ENCODE measurements around the gene MAN2A2. TPM values are rescaled to one million over a fixed set of nuclear protein-coding genes. Genes with fewer than 3 reads are reported as not detected.
"Not testable (repeated sequence)": the region's sequence is repeated elsewhere in the genome, so short reads cannot be mapped to it uniquely, and the experiment has no call there.

MAN2A2 gene
- total RNA-seq, 1 donor from 2014 or later = 33.3 TPM

DNA sequence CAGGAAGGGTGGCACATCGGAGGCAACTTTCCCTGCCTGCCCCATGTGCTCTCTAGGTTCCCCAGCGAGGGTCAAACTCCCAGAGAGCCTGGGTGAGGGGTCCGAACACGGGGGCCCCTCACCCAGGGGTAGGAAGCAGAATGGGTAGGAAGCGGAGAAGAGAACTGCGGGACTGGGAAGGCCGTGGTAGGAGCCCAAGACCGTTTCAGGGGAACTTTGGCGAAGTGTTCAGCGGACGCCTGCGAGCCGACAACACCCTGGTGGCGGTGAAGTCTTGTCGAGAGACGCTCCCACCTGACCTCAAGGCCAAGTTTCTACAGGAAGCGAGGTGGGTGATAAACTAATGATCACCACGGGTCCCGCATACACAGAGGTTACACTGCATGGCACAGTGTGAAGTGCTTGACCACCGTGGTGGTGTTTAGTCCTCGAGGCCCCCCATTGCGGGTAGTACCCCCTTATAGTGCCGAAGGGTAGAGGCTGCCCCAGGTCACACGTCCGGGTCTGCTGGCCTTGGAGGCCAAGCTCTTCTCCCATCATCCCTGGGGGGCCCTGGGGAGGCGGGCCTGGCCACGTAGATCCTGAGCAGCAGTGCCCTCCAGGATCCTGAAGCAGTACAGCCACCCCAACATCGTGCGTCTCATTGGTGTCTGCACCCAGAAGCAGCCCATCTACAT, 10.5 kb upstream of the MAN2A2 start:
- H3K36me3 ChIP-seq (ENCODE audit: control insufficient read depth, insufficient read depth, low read length) = no peaks in the 10 kb centered on the region
- no peak for DNase-seq (ENCODE audit: low read depth)
- H3K27me3 ChIP-seq (ENCODE audit: control insufficient read depth, insufficient read depth, low read length) = no peaks in the 10 kb centered on the region
- TF ChIP-seq CTCF (IDR thresholded peaks at IDR 0.05; ENCODE audit: insufficient read depth, low read length, poor library complexity, severe bottlenecking) = no peak
- H3K4me3 ChIP-seq (ENCODE audit: low read depth, low read length) = no peak overlapping the region

- Histone ChIP-seq H3K27me3 (ENCODE audit: control insufficient read depth, insufficient read depth, low read length) (no peaks in the 10 kb centered on the region), H3K4me3 (ENCODE audit: low read depth, low read length) (no peak overlapping the region), H3K36me3 (ENCODE audit: control insufficient read depth, insufficient read depth, low read length) (no peaks in the 10 kb centered on the region)
- no peak for DNase-seq (ENCODE audit: low read depth)
- TF ChIP-seq CTCF (IDR thresholded peaks at IDR 0.05; ENCODE audit: insufficient read depth, low read length, poor library complexity, severe bottlenecking) = peak; percentile 18
Observed at GRCh38 chr15:90893175-90894090, 9.7 kb upstream of the MAN2A2 start.

GRCh38 chr15:90895571-90896117, 7.5 kb upstream of the MAN2A2 start:
- no peaks in the 10 kb centered on the region for H3K27me3 ChIP-seq (ENCODE audit: control insufficient read depth, insufficient read depth, low read length)

GRCh38 chr15:90897131-90897655, 5.9 kb upstream of the MAN2A2 start:
- not testable (repeated sequence) for H3K4me3 ChIP-seq (ENCODE audit: low read depth, low read length); DNase-seq (ENCODE audit: low read depth); H3K36me3 ChIP-seq (ENCODE audit: control insufficient read depth, insufficient read depth, low read length); H3K27me3 ChIP-seq (ENCODE audit: control insufficient read depth, insufficient read depth, low read length)

More at GRCh38 chr15:90895571-90896117, 7.5 kb upstream of the MAN2A2 start:
- Histone ChIP-seq H3K4me3 (ENCODE audit: low read depth, low read length) (no peak overlapping the region), H3K36me3 (ENCODE audit: control insufficient read depth, insufficient read depth, low read length) (no peaks in the 10 kb centered on the region)
- DNase-seq (ENCODE audit: low read depth) = no peak
- TF ChIP-seq CTCF (IDR thresholded peaks at IDR 0.05; ENCODE audit: insufficient read depth, low read length, poor library complexity, severe bottlenecking) = no peak

- no peak for DNase-seq (ENCODE audit: low read depth)
- TF ChIP-seq CTCF (IDR thresholded peaks at IDR 0.05; ENCODE audit: insufficient read depth, low read length, poor library complexity, severe bottlenecking) = no peak
- H3K27me3 ChIP-seq (ENCODE audit: control insufficient read depth, insufficient read depth, low read length) = no peaks in the 10 kb centered on the region
- H3K36me3 ChIP-seq (ENCODE audit: control insufficient read depth, insufficient read depth, low read length) = peaks cover 5% of the 10 kb centered on the region
- no peak overlapping the region for H3K4me3 ChIP-seq (ENCODE audit: low read depth, low read length)
Observed at GRCh38 chr15:90901175-90902039, 1.7 kb upstream of the MAN2A2 start.

Measured in kidney epithelial cell (primary cell).